GF-D8 (cell line): ENCODE measurements around the gene THBS3.
"Not testable (repeated sequence)": the region's sequence is repeated elsewhere in the genome, so short reads cannot be mapped to it uniquely, and the experiment has no call there.

Experiments
- DNase-seq: peaks from one replicate; lab custom pipeline; 2025; lab: John Stamatoyannopoulos, UW

THBS3 gene

DNA sequence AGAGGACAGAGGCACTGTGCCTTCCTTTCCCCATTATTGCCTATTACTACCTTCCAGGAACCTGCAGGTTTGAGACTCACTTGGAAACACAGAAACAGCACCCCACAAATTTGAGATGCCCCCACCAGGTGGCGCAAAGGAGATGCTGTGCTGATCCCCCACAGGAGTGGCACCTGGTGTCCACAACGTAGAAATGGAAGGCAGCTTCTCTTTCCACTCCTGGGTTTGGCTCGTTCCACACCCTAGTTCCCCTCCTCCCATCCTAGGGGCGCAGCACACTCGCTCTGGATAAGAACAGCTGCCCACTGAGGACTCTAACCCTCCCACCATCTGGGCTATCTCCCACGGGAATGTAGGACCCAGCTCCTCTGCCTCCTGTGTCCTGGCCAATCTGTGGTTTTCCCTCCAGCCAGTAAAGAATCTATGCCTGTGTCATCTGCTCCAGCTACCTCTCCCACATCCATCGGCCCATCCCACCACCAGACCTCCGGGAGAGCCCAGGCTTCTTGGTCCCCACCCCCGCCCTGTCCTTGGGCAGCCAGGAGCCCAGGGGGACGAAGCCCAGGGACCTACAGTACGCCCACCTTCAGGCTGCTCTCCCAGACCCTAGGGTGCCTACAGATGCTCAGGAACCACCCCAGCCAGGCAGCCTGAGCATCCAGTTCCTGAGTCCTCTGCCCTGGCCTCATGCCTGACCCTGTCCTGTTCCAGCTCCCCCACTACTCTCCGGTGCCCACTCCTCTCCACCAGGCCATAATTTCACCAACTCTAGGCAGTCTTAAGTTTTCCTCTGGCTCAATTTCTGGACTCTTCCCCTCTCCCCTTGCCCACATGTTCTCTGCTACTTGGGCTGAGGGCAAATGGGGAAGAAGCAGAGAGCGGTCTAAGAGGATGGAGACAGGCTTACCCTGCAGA is 549 bp downstream of the THBS3 start:
- DNase-seq = peak; percentile 39

- no peak for DNase-seq
Measured at GRCh38 chr1:155205969-155206593, 1.6 kb downstream of the THBS3 start.

- DNase-seq = no peak
Measured at GRCh38 chr1:155205035-155205434, 2.7 kb downstream of the THBS3 start.

GRCh38 chr1:155202731-155203515 is 4.8 kb downstream of the THBS3 start:
- no peak for DNase-seq

DNA sequence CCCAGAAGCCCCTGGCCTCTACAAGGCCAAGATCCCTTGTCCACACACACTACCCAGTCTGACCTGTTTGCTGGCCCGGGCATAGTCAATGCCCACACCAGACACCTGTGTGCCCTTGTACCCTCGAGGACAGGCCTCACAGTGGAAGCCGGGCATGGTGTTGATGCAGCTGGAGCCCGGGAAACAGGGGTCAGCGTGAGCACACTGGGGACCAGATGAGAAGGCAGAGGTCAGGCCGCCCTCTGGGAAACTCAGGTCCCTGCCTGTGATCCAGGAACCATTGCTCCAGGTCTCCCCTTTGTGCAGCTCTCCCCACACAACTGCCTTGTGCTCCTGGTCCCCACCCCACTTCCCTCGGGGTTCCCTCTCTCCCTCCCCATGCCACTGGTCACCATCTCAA is 5.5 kb downstream of the THBS3 start:
- DNase-seq = no peak

- DNase-seq = no peak
Measured at GRCh38 chr1:155200920-155201319, 6.8 kb downstream of the THBS3 start.

GRCh38 chr1:155199792-155200191 is 7.9 kb downstream of the THBS3 start:
- DNase-seq = no peak

- no peak for DNase-seq
Measured at GRCh38 chr1:155198547-155198906, 9.2 kb downstream of the THBS3 start.

GRCh38 chr1:155197901-155198546 is 9.7 kb downstream of the THBS3 start:
- DNase-seq = no peak

DNA sequence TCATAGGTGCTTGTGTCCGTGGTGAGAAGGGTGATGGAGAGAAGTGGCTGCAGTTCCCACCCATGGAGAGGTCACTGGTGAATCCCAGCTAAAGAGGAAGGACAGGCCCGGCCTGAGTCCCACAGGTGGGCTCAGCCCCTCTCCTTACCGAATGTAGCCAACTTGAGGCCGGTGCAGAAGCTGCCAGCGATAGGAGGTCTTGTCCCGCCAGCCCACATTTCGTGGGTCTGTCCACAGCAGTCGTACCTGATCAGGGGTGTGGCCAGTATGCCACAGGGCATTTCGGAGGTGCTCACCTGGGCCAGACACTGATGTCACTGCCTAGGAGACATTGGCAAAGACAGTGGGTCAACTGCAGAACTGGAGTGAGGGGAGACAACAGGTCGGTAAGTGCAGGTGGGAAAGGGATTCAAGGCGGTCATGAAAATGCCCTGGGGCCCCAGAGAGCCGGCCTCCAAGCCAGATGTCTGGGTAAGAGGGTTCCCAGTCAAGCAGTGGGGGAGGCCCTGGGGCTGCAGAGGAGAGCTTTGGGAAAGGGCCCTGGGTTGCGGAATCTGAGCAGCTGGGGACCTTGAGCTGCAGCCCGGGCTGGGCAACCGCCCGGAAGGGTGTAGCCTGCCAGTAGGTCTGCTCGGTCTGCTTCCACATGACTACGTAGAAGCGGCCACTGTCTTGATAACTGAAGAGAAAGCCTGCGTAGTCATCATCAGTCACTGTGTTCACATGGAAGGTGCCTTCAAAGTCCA is 10.6 kb downstream of the THBS3 start:
- no peak for DNase-seq

DNA sequence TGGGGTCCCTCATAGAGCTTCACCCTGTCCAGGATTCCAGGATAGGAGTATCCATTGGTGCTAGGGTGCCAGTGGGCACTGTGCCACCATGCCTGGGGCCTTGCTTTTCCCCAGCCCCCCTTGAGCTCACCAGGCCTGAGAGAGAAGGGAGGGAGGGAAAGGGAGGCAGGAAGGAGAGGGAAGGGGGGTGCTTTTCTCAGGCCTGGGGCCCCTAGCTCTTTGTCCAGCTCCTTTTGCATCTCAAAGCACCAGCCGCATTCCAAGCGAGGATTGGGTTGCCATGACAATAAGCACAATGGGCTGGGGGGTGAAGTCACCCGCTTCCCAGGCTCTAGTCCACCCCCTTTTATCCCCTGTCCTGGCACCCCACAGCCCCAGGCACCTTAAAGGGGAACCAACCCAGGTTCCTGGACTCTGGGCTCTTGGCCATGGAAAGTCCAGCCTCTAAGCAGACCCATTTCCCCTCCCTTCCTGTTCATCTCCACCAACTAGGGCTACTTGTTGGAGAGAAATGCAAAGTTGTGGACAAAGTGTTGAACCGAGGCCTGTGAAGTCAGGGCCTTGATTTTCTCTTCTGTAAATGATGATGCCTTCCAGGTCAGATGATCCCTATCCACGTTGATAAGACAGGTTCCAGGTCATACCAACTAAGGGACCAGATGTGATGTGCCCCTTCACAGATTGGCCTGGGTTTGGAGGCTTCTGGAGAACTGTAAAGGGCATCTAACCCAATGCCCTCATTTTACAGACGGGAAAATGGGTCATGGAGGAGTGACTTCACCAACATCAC is 11.4 kb downstream of the THBS3 start:
- no peak for DNase-seq

DNA sequence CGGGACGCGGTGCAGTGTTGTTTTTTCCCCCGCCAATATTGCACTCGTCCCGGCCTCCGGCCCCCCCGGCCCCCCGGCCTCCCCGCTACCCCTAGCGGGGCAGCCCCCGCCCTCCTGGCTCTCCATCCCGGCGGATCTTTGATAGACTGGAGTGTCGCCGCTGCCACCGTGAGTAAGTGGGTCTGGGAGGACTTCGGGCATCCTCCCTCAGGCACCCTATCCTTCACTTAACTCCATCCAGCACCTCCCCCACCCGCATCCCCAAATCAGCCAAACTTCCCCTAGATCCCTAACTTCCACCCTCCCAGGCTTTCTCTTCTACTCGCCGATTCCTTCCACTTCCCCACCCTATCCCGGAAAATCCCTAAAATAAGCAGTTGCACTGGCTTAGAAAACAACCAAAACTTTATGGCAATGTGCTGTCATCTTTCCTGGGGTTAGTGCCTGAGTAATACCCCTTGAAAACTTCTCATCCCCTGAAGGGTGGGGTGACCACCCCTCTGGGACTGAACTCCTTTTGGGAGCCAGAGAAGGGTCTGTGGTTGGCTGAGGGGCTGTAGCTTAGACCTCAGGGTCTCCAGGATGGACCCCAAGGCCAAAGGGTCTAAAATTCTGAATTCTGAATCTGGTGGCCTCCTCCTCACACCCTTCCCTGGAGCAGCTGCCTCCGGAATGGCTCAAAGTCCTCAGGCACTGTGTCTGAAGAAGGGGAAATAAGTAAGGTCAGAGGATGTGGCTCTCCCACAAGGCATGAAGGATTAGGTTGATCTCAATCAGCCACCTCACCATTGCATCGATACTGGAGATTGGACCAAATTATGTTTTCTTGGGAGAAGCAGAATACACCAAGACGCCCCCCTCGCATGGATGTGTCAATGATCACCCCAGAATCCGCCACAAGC is 12.2 kb downstream of the THBS3 start:
- DNase-seq = no peak

GRCh38 chr1:155193991-155194240 is 13.8 kb downstream of the THBS3 start:
- not testable (repeated sequence) for DNase-seq

DNA sequence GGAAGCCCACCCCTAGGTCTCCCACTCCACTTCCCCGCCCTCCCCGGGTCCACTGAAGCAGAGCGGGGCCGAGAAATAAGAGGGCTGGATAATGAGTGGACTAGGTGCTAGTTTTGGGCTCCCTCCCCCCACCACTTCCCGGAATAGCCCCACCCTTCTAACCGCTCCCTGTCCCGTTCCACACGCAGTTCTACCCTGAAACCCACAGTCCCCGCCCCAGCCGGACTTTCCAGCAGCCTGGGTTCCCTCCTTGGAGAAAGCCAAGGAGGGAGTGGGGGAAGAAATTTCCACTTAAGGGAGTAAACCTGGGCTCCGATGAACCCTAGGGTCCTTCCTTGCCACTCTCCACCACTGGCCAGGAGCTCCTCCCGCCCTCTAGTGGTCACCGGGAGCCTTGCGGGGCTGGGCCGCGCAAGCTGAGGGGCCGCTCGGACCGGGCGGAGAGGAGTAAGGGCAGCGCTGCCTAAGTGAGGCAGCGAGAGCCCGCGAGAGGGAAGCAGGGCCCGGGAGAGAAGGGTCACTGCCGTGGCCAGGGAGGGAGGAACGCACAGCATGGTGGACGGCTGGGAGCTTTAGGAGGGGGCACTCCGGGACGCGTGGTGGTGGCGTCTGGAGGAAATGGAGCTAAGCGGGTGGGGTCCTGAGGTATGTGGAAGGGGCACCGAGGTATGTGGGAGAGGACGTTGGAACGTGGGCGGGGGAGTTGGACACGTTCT is 14.3 kb downstream of the THBS3 start:
- peak; percentile 71 for DNase-seq

- peak; percentile 16 for DNase-seq
Measured at GRCh38 chr1:155192346-155193274, 15.1 kb downstream of the THBS3 start.

DNA sequence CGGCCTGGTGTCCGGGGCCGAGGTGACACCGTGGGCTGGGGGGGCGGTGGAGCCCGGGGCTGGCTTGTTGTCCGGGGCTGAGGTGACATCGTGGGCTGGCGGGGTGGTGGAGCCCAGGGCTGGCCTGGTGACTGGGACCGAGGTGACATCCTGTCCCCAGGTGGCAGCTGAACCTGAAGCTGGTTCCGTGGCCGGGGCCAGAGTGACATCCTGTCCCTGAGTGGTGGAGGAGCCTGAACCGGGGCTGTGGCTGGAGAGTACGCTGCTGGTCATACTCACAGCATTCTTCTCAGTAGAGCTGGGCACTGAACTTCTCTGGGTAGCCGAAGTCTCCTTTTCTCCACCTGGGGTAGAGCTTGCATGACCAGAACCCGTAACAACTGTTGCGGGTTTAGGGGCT is 15.8 kb downstream of the THBS3 start:
- no peak for DNase-seq

DNA sequence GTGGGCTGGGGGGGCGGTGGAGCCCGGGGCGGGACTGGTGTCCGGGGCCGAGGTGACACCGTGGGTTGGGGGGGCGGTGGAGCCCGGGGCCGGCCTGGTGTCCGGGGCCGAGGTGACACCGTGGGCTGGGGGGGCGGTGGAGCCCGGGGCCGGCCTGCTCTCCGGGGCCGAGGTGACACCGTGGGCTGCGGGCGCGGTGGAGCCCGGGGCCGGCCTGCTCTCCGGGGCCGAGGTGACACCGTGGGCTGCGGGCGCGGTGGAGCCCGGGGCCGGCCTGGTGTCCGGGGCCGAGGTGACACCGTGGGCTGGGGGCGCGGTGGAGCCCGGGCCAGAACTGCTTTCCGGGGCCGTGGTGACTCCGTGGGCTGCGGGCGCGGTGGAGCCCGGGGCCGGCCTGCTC is 17.8 kb downstream of the THBS3 start:
- DNase-seq = not testable (repeated sequence)

DNA sequence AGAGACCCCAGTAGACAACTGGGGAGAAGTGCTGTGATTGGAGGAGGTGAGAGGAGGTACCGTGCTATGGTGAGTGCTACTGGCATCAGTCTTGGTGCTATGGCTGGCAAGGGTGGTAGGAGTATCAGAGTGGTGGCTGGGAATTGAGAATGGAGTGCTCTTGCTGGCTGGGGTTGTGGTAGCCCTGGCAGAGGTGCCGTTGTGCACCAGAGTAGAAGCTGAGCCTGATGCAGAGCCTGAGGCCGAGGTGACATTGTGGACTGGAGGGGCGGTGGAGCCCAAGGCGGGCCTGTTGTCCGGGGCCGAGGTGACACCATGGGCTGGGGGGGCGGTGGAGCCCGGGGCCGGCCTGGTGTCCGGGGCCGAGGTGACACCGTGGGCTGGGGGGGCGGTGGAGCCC is 19.4 kb downstream of the THBS3 start:
- DNase-seq = no peak
